Activated CD8-positive, alpha-beta memory T cell treated with anti-CD3 and anti-CD28 coated beads, Interleukin-2, amount 50 U/mL, for 4 hours (primary cell): Measurements from ENCODE around the gene FBXO3.
A peak's percentile ranks its signal among the peaks of the same experiment; 100 is the strongest.
"Not testable (repeated sequence)": the region's sequence is repeated elsewhere in the genome, so short reads cannot be mapped to it uniquely, and the experiment has no call there.

Source experiments
- DNase-seq: peaks from one replicate; pipeline ENCODE4 v3.0.0-alpha.2; 2020

Gene FBXO3

DNA sequence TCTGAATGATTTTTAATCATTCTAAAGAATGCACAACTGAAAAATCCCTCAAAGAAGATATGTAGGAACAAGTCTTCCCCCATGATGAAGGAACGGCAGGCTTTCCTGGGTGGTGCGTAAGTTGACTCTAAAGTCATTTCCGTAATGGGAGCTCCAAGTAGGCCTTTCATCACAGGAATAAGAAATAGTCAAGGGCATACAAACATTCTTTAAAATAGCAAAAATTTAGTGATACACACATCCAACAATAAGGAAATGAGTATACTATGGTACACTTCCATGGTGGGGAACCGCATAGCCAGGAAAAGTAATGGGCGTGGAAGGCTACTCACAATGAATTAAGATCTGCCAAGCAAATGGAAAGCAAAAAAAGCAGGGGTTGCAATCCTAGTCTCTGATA, 48.8 kb downstream of the FBXO3 start:
- no peak for DNase-seq

DNA sequence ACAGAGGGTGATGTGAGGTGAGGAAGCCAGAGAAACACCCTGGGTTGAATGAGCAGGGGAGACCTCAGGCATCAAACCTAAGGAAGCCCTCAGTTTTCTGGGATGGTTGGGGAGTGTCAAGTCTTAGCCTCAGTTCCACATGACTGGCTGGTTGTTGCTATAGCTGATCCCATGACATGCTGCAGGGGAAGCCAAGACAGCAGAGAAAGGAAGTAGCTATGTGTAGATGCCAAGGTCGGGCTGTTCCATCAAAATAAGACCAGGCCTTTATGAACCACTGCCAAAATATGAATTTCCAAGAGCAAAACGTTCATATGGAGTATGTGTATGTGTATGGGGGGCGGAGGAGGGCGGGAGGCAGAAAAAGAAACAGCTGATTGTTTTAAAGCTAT, 49.7 kb downstream of the FBXO3 start:
- no peak for DNase-seq

DNA sequence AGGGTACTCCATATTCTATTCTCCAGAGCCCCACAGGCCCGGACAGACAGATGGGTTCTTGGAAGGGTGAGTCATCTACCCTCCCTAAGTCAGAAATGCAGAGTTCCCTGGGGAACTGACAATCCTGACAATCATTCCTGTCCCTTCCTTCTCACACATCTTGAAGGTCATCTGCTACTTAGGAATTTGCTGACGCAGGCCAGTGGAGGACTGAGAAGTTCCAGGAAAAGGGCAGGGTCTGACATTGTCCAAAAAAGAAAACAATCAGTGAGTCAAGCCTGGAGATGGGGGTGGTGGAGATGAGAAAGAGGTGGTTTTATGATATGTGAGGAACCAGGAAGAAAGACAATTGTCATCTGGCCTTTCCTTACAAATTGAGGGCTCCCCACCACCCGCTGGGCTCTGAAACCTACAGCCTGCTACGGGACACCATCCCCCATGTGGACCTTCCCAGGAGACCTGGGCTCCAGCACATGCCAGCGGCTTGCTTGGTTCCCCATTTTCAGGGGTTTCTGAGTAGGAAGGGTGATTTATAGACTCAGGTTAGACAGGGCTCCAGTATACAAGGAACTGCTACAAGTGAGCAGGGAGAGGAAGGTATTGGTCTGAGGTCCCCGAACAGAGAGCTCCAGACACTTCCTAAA, 51.0 kb downstream of the FBXO3 start:
- DNase-seq = no peak

DNA sequence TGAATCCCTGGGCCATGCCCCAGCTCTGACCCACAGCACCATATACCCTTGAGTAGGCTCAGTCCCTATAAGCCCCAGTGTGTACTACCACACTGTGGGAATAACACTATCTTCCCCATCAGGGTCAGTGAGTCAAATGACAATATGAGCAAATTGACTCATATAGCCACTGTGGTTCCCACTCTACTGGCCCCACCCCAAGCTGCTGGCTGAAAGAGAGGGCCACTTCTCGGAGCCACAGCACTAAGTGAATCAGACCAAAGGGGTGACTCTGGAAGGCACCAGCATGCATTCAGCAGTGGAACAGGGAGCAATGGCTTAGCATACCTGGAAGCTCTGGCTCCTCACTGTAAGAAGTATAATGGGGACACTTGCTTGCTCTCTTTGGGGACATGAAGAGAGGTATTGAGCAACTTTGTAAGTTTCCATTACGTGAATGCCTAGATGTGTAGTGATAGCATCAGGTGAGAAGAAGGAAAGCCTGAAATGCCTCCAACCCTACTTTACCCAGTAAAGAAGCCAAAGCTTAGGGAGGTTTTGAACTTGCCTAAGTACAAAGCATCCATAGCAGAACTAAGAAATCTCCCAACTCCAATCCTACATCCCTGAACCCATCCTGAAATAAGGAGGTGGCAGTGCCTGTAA, 51.6 kb downstream of the FBXO3 start:
- no peak for DNase-seq

DNA sequence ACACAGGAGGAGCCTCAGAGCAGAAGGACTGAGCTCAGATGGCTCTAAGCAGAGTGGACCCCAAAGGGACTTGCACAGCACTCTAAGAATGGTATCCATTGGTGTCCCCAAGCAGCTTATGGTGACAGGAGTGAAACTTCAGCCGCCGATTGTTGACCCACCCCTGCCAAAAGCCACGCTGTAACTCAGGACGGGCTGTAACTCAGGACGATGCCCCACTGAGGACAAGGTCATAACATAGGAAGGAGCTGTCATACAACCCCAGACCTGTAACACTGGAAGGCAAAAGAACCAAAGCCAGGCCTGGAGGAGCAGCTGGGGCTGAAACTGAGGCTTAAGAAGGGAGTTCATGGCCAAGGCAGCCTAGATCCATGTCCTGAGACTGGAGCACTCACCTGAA, 52.3 kb downstream of the FBXO3 start:
- no peak for DNase-seq

DNA sequence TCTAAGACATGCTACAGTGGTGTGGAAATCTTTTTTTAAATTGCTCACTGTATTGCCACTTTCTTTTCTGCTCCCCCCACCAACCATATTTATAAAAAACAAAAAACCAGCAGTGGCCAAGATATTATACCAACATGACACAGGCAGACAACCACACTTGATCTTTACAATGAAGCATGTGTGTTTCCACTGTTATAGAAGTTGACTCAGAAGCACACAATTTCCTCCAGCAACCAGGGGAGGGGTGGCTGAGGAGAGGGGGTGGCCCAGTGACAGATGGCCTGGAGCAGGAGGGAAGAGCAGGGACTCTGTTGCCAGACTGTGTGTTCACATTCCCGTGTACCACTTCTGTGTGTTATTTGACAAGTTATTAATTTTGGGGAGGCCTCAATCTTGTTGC, 52.9 kb downstream of the FBXO3 start:
- no peak for DNase-seq

DNA sequence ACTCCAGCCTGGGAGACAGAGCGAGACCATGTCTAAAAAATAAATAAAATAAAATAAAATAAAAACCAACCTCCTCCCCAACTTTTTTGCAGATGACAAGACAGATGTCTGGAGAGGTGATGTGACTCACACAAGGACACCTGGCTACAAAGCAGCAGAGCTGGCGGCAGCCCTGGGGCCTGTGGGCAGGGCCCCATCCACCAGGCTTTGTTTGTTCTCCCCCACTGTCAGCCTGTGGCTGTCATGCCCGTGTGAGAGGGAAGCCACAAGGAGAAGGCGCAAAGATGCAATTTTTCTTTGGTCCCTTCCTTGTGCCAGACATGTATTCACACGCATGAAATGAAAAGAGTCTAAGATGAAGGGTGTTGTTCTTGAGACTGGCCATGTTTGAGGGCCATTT, 54.7 kb downstream of the FBXO3 start:
- DNase-seq = no peak

DNA sequence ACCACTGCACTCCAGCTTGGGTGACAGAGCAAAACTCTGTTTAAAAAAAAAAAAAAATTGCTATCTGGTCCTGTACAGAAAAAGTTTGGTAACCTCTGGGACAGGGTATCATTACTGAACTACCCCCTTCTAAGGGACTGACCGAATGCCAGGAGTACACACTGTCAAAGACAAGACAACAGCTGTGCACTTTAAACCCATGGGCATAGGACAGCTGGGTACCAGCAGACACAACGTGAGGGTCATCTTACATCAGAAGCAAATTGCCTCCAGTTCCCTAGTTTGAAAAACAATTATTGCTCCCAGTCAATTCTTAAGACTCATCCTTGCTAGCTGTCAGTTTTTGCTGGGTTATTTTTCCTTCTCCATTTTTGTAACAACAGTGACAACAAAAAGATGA, 55.9 kb downstream of the FBXO3 start:
- no peak for DNase-seq

DNA sequence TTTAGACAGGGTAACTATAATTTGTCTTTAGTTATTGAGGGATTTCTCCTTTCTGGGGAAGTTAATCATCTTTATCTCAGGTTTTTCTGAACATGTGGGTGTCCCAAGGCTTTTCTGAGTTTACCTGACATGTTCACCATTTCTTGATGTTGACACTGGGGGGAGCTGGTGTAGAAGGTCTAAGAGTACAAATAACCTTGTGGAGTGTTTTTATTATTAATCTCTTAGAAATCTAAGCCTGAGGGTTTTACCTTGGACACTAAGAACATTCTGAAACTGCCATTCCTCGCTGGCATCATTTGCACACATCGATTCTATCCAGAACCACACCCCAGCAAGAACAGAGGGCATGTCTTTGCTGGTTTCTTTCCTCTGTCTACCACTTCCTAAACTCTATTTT, 58.1 kb downstream of the FBXO3 start:
- DNase-seq = no peak

DNA sequence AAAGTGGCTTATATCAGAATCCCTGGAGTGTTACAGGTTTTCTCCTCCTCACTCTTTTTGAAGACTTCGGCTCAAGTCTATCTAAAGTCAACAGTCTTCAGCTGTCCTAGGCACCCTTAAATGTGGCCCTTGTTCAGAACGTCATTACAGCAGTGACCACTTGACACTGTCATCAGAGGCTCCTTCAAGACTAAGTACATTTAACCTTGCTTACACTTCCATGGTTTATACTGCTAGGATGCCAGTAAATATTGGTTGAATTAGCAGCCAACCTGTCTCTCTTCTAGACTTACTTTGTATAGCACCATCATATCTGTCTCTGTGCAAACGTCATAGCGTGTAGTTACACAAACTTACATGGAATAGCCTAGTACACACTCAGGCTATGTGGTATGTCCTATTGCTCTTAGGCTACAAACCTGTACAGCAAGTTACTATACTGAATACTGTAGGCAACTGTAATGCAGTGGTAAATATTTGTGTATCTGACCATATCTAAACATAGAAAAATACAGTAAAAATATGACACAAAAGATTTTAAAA, 60.4 kb downstream of the FBXO3 start:
- DNase-seq = no peak

DNA sequence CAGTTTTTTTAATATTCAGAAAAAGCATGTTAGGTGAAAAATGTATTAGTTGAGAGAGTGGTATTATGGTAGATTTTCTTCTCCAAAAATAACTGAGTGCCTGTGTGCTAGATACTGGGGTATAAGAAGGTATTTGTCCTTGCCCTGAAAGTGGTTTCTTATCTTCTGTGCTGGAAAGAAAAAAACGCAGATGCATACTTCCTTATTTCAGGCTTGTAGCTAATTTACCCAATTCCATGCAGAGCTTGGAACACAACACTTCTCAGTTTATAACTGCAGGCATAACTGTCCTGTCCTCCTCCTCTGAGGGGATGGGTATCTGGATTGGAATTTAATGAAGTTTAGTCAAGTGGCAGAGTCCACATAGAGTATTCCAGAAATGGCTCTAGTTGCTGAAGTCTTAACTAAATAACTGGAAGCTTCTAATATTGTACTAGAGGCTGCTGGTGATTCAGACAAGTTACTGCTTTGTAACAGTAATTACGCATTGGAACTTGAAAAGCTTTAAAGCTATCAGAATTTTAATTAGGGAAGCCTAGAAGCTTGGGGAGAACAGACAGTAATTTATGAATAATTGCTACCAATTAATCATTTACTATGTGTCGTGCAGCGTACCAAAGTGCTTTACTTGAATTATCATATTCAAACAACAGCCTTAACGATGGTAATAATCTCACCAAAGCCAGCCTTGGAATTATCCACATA, 61.0 kb downstream of the FBXO3 start:
- DNase-seq = no peak

DNA sequence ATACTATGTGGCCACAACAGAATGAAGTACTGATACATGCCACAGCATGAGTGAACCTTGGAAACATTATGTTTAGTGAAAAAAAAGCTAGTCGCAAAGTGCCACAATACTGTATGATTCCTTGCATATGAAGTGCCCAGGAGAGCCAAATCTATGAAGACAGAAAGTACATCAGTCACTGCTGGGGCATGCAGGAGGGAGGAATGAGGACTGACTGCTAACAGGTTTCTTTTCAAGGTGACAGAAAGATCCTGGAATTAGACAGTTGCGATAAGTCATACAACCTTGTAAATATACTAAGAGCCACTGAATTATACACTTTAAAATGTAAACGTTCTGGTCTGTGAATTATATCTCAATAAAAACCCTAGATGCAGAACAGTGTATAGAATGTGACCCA, 61.9 kb downstream of the FBXO3 start:
- no peak for DNase-seq

DNA sequence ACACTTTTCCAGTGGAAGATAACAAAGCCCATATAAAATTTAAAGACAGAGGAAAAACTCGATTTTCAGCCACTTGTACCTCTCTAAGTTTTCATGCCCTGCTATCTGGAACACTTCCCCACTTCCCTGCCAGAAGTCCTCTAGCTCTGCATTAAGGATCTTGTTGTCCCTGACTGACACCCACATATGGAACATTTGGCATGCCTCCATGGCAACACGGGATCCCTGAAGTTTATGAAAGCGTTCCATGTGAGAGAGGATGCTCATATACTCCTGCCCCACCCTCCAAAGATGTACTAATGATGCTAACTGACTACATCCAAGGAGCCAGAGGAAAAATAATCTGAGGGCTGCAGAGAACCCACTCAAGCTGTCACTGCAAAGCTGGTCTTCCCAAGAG, 64.9 kb downstream of the FBXO3 start:
- DNase-seq = no peak

DNA sequence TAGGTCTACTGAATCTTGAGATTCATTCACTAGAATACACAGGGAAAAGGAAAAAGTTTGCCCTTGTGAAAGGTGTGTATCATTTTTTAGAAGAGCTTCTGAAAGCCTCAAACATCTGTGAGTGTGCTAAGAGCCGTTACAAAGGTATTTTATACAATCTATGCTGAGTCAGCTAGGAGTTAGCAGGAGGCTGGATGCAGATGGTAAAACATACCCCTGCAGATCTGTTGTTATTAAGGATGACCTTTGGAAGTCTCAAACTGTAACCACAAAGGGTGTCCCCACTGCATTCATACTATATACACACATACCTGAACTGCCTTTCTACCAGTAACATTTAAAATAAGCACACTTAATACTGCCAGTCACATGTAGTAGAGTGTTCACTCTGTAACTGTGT, 65.3 kb downstream of the FBXO3 start:
- no peak for DNase-seq

DNA sequence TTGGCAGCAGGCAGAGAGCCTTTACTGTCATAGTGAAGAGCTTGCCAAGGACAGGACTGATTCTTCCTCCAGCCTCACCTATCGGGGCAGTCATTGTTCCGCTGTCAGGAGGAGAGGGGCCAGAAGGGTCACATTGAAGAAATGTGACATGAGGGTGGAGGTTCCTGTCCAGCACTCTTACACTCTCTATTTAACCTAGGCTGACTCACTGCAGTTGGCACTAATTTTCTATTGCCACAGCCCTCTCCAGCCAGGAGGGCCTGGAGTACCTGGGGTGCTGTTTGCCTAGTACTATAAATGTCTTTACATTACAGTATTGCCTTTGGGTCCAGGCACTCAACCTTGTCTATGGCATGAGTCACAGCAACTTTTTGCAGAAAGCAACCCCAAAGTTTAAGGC, 66.5 kb downstream of the FBXO3 start:
- not testable (repeated sequence) for DNase-seq

DNA sequence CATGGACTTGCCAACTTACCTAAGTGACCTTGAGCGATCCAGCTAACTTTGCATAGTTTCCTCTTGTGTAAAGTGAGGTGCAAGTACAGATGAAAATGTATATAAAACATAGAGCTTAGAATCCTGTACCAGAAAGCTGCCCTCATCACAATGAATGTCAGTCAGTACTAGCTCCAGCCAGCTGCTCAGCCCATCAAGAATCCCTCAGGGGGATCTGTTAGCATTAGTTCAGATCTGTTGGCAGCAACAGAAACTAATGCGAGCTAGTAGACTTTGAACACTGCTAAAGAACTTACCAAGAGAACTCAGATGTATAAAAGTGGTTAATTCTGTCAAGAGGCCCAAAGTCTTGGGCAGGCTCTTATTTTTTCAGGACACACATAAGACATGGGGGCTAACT, 67.4 kb downstream of the FBXO3 start:
- DNase-seq = no peak

DNA sequence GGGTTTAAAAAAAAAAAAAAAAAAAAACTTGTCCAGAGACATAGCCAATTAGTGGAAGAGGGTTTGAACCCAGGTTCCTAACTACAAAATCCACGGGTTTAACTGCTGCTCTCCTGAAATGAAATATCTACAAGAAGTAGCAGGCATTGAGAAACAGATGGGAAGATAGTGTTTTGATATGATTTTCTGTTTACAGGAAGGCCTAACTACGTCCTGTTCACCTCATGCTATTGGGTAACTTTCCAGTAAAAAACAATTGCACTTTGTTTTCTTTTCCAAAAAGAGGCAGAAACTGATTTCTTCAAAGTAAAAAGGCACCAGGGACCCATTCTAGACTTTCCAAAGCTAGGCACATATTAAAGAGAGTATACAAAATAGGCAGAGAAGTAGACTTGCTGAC, 67.8 kb downstream of the FBXO3 start:
- DNase-seq = no peak

DNA sequence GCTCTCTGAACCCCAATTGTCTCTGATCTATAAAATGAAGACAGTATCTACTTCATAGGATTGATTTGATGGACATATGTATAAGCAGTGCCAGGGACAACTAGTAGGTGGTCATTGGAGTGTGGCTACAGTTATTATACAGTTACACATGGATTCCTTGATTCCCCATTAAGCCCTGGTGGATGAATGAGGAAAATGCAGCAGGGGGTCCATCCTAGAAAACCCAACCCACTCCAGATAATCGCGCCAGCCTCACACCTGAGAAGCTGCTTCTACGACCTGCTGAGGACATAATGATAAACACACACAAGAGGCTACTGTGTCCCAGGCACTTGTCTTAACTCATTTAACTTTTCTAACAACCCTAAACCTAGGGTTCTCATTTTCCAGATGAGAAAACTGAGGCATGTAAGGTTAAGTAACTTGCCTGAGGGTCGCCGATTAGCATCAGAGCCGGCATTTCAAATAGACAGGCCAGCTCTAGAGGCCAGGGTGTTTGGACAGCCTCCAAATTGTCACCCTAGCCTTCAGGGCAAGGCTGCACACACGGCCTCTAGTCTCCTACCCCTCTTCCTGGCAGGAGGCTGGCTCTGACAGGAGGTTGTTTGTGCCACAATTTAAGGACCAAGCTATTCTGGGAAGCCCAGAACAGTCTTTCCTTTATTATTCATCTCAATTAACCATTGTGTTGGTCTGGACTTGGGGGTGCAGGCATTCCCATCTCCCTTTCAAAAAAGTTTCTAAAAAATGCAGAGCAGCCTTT, 69.9 kb downstream of the FBXO3 start:
- DNase-seq = no peak

DNA sequence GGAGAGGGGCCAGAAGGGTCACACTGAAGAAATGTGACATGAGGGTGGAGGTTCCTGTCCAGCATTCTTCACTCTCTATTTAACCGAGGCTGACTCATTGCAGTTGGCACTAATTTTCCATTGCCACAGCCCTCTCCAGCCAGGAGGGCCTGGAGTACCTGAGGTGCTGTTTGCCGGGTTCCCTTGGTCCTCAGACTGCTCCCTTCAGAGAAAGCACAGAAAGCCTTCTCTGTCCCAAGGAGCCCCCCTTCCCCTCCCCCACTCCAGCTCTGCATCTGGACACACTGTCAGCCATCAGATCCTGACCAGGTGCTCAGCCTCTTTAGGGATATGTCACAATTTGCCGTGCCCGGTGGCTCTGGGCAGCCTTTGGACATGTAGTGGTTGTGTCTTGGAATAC, 70.5 kb downstream of the FBXO3 start:
- DNase-seq = no peak

DNA sequence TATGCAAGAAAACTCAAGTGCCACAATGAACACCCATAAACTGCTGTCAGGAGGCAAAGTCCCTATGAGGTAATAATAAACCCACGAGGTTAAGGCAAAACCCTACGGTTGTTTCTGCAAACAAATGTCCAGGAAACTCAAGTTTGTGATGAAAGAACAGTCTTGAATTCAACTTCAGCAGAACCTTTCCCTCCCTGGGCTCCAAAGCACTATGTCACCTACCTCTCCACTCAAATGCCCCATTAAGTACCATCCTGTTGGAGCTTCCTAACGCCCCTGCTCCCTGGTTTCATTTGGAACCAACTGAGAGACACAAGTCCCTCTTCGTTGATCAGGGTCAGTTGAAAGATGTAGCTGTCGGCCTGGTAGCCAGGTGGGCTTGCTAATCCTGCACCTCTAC, 71.1 kb downstream of the FBXO3 start:
- DNase-seq = no peak

DNA sequence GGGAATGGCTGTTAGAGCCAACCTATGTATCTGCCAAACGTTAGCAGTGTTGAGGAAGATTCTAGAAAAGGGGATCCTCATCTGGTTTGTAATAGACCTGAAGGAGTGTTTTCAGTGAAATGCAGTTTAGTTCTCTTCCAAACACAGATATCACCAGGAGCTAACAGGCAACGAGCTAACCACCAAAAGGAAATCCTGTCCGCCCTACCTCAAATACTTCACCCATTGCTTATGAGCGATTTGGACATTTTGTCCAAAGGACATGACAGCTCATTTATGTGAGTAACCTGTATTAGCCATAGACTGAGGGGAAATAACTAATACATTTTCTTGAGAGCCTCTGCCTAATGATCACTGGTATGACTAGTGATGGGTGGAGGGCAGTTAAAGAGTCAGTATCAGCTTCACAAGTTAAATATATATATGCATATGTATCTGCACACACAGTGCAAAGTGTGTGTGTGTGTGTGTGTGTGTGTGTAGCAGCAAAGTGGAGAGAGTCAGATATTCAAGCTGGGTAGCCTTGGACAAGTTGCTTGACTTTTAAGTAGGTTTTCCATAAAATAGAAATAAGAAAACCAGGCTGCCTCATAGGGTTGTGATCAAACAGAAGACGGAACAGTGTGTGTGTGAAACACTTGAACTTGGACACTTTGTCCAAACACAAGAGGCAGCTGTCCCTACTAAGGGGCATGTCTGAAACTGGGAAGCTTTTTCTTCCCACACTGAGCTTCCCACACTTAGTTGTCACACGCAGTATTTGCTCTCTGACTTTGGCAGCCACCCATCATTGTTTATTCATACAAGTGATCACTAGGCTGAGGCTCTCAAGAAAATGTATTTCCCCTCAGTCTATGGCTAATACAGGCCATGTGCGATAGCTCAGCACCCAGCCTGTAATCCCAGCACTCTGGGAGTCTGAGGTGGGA, 72.8 kb downstream of the FBXO3 start:
- DNase-seq = no peak

DNA sequence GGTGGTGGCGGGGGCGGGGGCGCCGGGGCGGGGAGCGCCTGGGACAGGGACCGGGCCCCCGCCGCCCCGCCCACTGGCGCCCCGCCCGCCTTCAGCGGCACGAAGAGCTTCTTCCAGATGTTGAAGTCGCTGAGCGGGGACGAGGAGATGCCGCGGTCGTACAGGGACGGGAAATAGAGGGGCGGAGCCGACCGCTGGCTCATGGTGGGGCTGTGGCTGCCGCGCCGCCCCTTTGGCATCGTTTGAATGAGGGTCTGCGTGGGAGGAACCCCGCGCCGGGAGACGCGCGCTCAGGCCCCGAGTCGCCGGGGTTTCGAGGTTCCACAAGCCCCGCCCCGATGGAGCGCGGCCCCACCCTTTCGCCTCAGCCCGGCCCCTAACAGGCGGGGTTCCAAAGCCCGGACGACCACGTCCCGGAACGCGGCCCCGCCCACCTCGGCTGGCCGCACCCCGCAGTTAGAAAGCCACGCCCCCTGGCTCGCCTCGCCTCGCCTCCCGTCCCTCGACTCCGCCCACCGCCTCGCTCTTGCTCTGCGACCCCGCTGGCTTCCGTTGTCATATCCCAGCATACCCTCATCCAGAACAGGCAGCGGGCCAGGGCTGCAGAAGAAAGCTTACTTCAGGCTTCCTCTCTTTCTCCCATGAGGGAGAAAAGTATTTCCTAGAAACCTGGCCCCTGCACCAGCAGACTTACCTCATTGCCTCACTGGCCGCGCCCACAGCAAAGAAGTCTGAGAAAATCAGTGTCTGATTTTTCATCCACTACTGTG, 73.6 kb downstream of the FBXO3 start, which contains the start of gene C11orf91:
Gene C11orf91 (minus strand): TSS at position 325 of the 770 bp plus-strand sequence. CDS start 86 bp downstream, at position 239.
- DNase-seq = peak; percentile 94
